ENCODE results near the gene PCDHGA1.
"Not testable (repeated sequence)": the region's sequence is repeated elsewhere in the genome, so short reads cannot be mapped to it uniquely, and the experiment has no call there.

Gene PCDHGA1

DNA sequence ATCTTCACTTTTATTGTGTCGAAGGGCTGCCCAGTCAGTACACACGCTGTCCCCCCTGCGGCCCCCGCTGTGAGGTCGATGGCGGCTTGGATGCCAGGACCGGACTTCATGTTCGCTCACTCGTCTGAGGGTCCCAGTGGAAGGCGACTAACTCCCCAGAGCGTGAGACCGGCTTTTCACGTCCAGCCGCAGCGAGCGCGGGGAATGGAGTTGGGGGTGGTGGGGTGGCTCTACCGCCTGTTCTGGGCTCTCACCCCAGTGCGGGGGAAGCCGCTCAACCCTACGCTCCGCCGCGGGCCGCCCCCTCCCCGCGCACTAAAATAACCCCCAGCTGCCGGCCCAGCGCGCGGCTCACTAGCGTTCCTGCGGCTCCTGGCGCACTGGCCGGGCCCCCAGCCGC lies 26.6 kb upstream of the PCDHGA1 start, which contains the start of gene SLC25A2:
SLC25A2 (minus strand) TSS at position 294 of the 400 bp plus-strand sequence; CDS start at position 110, 184 bp downstream.
- CTCF ChIA-PET, result interaction anchor here (0.6 kb wide), 1 partner anchor 155 kb away, joined by 3 read pairs; no protein-coding TSS in a partner anchor
- H3K9me3 ChIP-seq (ENCODE audit: control insufficient read depth, insufficient read depth, low read depth, low read length), result no peaks in the 10 kb centered on the region; the same call in 1 of the 2 replicates
- POLR2A ChIA-PET, result no interaction called here

DNA sequence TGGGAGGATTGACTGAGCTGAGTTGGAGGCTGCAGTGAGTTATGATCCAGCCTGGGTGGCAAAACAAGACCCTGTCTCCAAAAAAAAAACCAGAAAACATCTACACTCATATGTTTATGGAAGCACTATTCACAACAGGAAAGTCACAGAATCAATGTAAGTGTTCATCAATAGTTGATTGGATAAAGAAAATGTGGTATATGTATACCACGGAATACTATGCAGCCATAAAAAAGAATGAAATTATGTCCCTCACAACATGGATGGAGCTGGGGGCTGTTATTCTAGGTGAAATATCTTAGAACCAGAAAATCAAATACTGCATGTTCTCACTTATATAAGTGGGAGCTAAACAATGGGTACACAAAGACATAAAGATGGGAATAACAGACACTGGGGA lies 23.7 kb upstream of the PCDHGA1 start:
- Histone ChIP-seq H3K36me3 (ENCODE audit: control insufficient read depth in 2 of 2, insufficient read depth in 1 of 2, low read length in 2 of 2) (no peaks in the 10 kb centered on the region), H3K4me1 (ENCODE audit: control insufficient read depth, insufficient read depth, low read length) (no peaks in the 10 kb centered on the region), H3K9me3 (ENCODE audit: control insufficient read depth, insufficient read depth, low read depth, low read length) (no peaks in the 10 kb centered on the region; the same call in 1 of the 2 replicates), H3K4me3 (ENCODE audit: low read depth, low read length) (no peak overlapping the region), H3K27ac (ENCODE audit: extremely low read depth, low read depth, low read length) (no peak overlapping the region)
- TF ChIP-seq ZNF792 (tag by site-specific recombination; IDR thresholded peaks at IDR 0.05) (no peak), MYNN (tag by site-specific recombination; IDR thresholded peaks at IDR 0.05; ENCODE audit: borderline replicate concordance) (no peak), ZNF146 (tag by site-specific recombination; IDR thresholded peaks at IDR 0.05) (peak; percentile 31; the same call in 1 of the 2 replicates)
- TF ChIP-seq, protein P1, sequence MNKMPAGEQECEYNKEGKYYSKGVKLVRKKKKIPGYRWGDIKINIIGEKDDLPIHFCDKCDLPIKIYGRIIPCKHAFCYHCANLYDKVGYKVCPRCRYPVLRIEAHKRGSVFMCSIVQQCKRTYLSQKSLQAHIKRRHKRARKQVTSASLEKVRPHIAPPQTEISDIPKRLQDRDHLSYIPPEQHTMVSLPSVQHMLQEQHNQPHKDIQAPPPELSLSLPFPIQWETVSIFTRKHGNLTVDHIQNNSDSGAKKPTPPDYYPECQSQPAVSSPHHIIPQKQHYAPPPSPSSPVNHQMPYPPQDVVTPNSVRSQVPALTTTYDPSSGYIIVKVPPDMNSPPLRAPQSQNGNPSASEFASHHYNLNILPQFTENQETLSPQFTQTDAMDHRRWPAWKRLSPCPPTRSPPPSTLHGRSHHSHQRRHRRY (tag by site-specific recombination; IDR thresholded peaks at IDR 0.05), result no peak
- POLR2A ChIA-PET, result no interaction called here
- CTCF ChIA-PET, result interaction anchor here (0.7 kb wide), 1 partner anchor 14 kb away, joined by 4 read pairs; the partner anchor contains the start of gene TAF7

More for the DNA sequence above, 26.6 kb upstream of the PCDHGA1 start, which contains the start of gene SLC25A2:
- no peak within 1 kb of the TSS for H3K4me3 ChIP-seq (ENCODE audit: low read depth, low read length)
- H3K27ac ChIP-seq (ENCODE audit: extremely low read depth, low read depth, low read length), result no peak within 1 kb of the TSS
- no peaks in the 10 kb centered on the region for H3K36me3 ChIP-seq (ENCODE audit: control insufficient read depth in 2 of 2, insufficient read depth in 1 of 2, low read length in 2 of 2)
- H3K4me1 ChIP-seq (ENCODE audit: control insufficient read depth, insufficient read depth, low read length), result no peaks in the 10 kb centered on the region
- TF ChIP-seq ZNF830 (tag by site-specific recombination; IDR thresholded peaks at IDR 0.05; ENCODE audit: low read depth) (no peak), ZNF211 (tag by site-specific recombination; IDR thresholded peaks at IDR 0.05; ENCODE audit: low read depth) (no peak), REPIN1 (tag by site-specific recombination; IDR thresholded peaks at IDR 0.05; ENCODE audit: low read depth) (no peak), HOXD13 (CRISPR knock-in tag; IDR thresholded peaks at IDR 0.05; ENCODE audit: borderline replicate concordance) (no peak), ZNF624 (tag by site-specific recombination; IDR thresholded peaks at IDR 0.05) (no peak), ZNF140 (tag by site-specific recombination; IDR thresholded peaks at IDR 0.05) (no peak), ZNF629 (tag by site-specific recombination; IDR thresholded peaks at IDR 0.05) (no peak), ZNF341 (tag by site-specific recombination; IDR thresholded peaks at IDR 0.05; ENCODE audit: low read depth) (no peak), KLF10 (tag by site-specific recombination; IDR thresholded peaks at IDR 0.05) (no peak)
- TF ChIP-seq, protein P2, sequence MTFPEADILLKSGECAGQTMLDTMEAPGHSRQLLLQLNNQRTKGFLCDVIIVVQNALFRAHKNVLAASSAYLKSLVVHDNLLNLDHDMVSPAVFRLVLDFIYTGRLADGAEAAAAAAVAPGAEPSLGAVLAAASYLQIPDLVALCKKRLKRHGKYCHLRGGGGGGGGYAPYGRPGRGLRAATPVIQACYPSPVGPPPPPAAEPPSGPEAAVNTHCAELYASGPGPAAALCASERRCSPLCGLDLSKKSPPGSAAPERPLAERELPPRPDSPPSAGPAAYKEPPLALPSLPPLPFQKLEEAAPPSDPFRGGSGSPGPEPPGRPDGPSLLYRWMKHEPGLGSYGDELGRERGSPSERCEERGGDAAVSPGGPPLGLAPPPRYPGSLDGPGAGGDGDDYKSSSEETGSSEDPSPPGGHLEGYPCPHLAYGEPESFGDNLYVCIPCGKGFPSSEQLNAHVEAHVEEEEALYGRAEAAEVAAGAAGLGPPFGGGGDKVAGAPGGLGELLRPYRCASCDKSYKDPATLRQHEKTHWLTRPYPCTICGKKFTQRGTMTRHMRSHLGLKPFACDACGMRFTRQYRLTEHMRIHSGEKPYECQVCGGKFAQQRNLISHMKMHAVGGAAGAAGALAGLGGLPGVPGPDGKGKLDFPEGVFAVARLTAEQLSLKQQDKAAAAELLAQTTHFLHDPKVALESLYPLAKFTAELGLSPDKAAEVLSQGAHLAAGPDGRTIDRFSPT (tag by site-specific recombination; IDR thresholded peaks at IDR 0.05), result no peak
- TF ChIP-seq, protein P3, sequence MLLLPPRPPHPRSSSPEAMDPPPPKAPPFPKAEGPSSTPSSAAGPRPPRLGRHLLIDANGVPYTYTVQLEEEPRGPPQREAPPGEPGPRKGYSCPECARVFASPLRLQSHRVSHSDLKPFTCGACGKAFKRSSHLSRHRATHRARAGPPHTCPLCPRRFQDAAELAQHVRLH (tag by site-specific recombination; IDR thresholded peaks at IDR 0.05), result no peak

DNA sequence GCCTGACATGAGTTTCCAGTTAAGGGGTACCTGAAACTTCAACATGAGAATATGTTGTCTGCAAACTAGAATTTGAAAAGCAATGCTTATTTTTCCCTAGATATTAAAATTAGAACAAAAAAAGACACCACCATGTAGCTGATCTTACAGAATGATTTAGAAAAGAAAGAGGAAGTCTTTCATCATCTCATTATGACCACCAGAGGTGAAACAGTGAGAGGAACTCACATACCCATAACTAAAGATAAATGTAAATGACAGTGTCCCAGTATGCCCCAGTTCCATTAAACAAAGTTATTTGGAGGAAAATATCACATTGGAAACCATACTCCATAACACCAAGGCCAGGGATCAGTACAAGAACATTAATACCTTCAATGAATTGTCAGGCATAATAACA lies 16.6 kb upstream of the PCDHGA1 start:
- Histone ChIP-seq H3K27ac (ENCODE audit: extremely low read depth, low read depth, low read length) (no peak overlapping the region), H3K4me1 (ENCODE audit: control insufficient read depth, insufficient read depth, low read length) (no peaks in the 10 kb centered on the region), H3K36me3 (ENCODE audit: control insufficient read depth in 2 of 2, insufficient read depth in 1 of 2, low read length in 2 of 2) (peaks cover 4 to 9% of the 10 kb centered on the region in 2 experiments; a peak in 2 of 3 replicates), H3K4me3 (ENCODE audit: low read depth, low read length) (no peak overlapping the region), H3K9me3 (ENCODE audit: control insufficient read depth, insufficient read depth, low read depth, low read length) (no peaks in the 10 kb centered on the region)
- ChIA-PET CTCF (no interaction called here), POLR2A (no interaction called here)
- TF ChIP-seq SP2 (tag by site-specific recombination; IDR thresholded peaks at IDR 0.05) (no peak), ZNF707 (tag by site-specific recombination; IDR thresholded peaks at IDR 0.05) (no peak), ZNF121 (tag by site-specific recombination; IDR thresholded peaks at IDR 0.05) (no peak), REPIN1 (tag by site-specific recombination; IDR thresholded peaks at IDR 0.05; ENCODE audit: low read depth) (no peak)
- TF ChIP-seq, protein P4, sequence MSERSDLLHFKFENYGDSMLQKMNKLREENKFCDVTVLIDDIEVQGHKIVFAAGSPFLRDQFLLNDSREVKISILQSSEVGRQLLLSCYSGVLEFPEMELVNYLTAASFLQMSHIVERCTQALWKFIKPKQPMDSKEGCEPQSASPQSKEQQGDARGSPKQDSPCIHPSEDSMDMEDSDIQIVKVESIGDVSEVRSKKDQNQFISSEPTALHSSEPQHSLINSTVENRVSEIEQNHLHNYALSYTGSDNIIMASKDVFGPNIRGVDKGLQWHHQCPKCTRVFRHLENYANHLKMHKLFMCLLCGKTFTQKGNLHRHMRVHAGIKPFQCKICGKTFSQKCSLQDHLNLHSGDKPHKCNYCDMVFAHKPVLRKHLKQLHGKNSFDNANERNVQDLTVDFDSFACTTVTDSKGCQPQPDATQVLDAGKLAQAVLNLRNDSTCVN (tag by site-specific recombination; optimal IDR thresholded peaks at IDR 0.05), result no peak

DNA sequence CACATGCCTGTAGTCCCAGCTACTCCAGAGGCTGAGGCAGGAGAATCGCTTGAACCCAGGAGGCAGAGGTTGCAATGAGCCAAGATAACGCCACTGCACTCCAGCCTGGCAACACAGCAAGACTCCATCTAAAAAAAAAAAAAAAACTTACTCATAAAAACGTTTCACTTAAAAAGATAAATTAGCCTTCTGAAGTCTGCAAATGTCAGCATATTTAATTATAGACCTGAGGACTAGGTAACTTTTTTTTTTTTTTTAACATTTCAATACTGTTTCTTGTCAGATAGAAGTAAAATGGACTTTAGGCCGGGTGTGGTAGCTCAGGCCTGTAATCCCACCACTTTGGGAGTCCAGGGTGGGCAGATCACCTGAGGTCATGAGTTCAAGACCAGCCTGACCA lies 13.4 kb upstream of the PCDHGA1 start:
- not testable (repeated sequence) for H3K4me3 ChIP-seq (ENCODE audit: low read depth, low read length); H3K27ac ChIP-seq (ENCODE audit: extremely low read depth, low read depth, low read length); H3K9me3 ChIP-seq (ENCODE audit: control insufficient read depth, insufficient read depth, low read depth, low read length); H3K4me1 ChIP-seq (ENCODE audit: control insufficient read depth, insufficient read depth, low read length)
- peaks cover 4 to 21% of the 10 kb centered on the region in 2 experiments; a peak in 2 of 3 replicates for H3K36me3 ChIP-seq (ENCODE audit: control insufficient read depth in 2 of 2, insufficient read depth in 1 of 2, low read length in 2 of 2)
- CTCF ChIA-PET, result interaction anchor here (0.7 to 1.5 kb wide), 3 partner anchors 14 to 1132 kb away, joined by 4 to 5 read pairs (median 4); partner anchors contain the start of genes PCDHGA1 and PCDHGB1
- POLR2A ChIA-PET, result interaction anchor here (0.5 kb wide), 1 partner anchor 264 kb away, joined by 3 read pairs; no protein-coding TSS in a partner anchor
